Testis (tissue), 3 donors: Measurements from ENCODE around the gene IKZF3. TPM values are rescaled to one million over a fixed set of nuclear protein-coding genes. Genes with fewer than 3 reads are reported as not detected.
A peak's percentile ranks its signal among the peaks of the same experiment; 100 is the strongest.

Experiments used
- DNase-seq: peaks from one replicate; pipeline ENCODE4 v3.0.0-alpha.2; 2019
- H3K27ac ChIP-seq, 2 donors: fragments of 200-600 bp; sonication (generic); one replicate each; pipeline ENCODE4 v1.5.1; 2019
- H3K27me3 ChIP-seq: fragments of 200-600 bp; sonication (generic); one replicate; pipeline ENCODE4 v1.5.1; 2019
- H3K36me3 ChIP-seq: fragments of 200-600 bp; sonication (generic); one replicate; pipeline ENCODE4 v1.5.1; 2017; ENCODE audit warnings: low read depth; ENCODE audit errors: missing control alignments
- H3K4me1 ChIP-seq: fragments of 200-600 bp; sonication (generic); one replicate; pipeline ENCODE4 v1.5.1; 2019
- H3K4me3 ChIP-seq, 2 donors: fragments of 200-600 bp; sonication (generic); one replicate each; pipeline ENCODE4 v1.5.1; 2017 to 2019
- H3K9me3 ChIP-seq: fragments of 200-600 bp; sonication (generic); one replicate; pipeline ENCODE4 v1.5.1; 2017
- POLR2A ChIP-seq: fragments of 450-650 bp; IDR thresholded peaks from one replicate; pipeline ENCODE4 v1.6.1; 2017; ENCODE audit warnings: antibody characterized with exemption, mild to moderate bottlenecking, moderate library complexity
- WGBS, 2 donors: methylation state at CpG; one replicate each; pipeline ENCODE4 v1.1.5; 2018; 5-methylcytosine and 5-hydroxymethylcytosine counted together
- intact Hi-C: fragments of 100-400 bp; cut with DNase I; formaldehyde crosslinking; loops from one replicate; pipeline ENCODE4 v1.15.1; 2023; ENCODE audit warnings: low total_unique reads
- polyA plus RNA-seq: library from polyadenylated mRNA; stranded (reverse); fragments of 350-450 nt; fragmentation: Illumina TruSeq; extraction: RNeasy Lipid Tissue Mini Kit (QIAGEN cat#74804); gene quantifications from one replicate; pipeline ENCODE4 v1.2.3, GENCODE V29; 2014; ENCODE audit warnings: low read depth, low replicate concordance; ENCODE audit not compliant: insufficient read depth
- total RNA-seq, 2 donors: library from RNA; depleted of rRNA; stranded (reverse); fragments of >200 nt; gene quantifications; one replicate each; pipeline ENCODE4 v1.2.3, GENCODE V29; 2016
- TF ChIP-seq, protein P1 (sequence below), 3 experiments: fragments of 450-650 bp in 2 of 3; fragments of 200-600 bp in 1 of 3; sonication (generic) in 1 of 3; IDR thresholded peaks; one replicate each; pipeline ENCODE4 v1.5.1; 2016 to 2019; ENCODE audit warnings: antibody characterized with exemption in 3 of 3, mild to moderate bottlenecking in 2 of 3, moderate library complexity in 1 of 3

IKZF3 gene
- total and polyA plus RNA-seq, 3 donors from 2014 or later, result 1.9 to 3.8 (median 3.4) TPM

DNA sequence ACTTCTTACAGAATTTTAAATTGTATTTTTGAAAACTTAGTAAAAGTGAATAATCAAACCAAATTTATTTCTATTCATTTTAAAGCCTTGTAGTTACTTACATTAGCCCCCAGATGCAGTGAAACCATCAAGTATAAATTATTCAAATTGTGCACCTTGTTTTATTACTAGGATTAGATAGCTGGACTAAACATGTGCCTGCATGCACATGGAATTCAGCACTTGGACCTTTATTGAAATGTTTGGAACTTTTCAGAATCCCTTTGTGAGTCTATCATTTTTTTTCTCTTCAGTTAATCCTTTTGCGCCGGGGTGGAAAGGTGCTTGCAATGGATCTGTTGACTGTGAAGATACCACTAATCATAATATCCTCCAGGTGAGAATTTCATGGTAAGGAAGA is 8.6 kb upstream of the IKZF3 start:
- intact Hi-C loops, result no loop called here
- TF ChIP-seq, protein P1, sequence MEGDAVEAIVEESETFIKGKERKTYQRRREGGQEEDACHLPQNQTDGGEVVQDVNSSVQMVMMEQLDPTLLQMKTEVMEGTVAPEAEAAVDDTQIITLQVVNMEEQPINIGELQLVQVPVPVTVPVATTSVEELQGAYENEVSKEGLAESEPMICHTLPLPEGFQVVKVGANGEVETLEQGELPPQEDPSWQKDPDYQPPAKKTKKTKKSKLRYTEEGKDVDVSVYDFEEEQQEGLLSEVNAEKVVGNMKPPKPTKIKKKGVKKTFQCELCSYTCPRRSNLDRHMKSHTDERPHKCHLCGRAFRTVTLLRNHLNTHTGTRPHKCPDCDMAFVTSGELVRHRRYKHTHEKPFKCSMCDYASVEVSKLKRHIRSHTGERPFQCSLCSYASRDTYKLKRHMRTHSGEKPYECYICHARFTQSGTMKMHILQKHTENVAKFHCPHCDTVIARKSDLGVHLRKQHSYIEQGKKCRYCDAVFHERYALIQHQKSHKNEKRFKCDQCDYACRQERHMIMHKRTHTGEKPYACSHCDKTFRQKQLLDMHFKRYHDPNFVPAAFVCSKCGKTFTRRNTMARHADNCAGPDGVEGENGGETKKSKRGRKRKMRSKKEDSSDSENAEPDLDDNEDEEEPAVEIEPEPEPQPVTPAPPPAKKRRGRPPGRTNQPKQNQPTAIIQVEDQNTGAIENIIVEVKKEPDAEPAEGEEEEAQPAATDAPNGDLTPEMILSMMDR (IDR thresholded peaks at IDR 0.05), result peak in 2 of 3 experiments; percentile 8 to 43
- no peak for TF ChIP-seq POLR2A
- H3K27me3 ChIP-seq, result no peaks in the 10 kb centered on the region
- H3K36me3 ChIP-seq, result no peaks in the 10 kb centered on the region
- no peak for DNase-seq
- WGBS, 2 donors, result 80 to 87% methylated on average over 2 of the region's 2 CpGs
- H3K4me3 ChIP-seq, result no peak overlapping the region
- no peaks in the 10 kb centered on the region for H3K9me3 ChIP-seq
- peaks cover 8% of the 10 kb centered on the region for H3K4me1 ChIP-seq
- H3K27ac ChIP-seq, result no peak overlapping the region

- H3K4me1 ChIP-seq, result peaks cover 8% of the 10 kb centered on the region
- H3K4me3 ChIP-seq, result no peak overlapping the region
- no peak for DNase-seq
- intact Hi-C loops, result no loop called here
- WGBS, 2 donors, result 73 to 76% methylated on average over 2 of the region's 2 CpGs
- H3K27ac ChIP-seq, result no peak overlapping the region
- H3K36me3 ChIP-seq, result no peaks in the 10 kb centered on the region
- H3K9me3 ChIP-seq, result no peaks in the 10 kb centered on the region
- H3K27me3 ChIP-seq, result no peaks in the 10 kb centered on the region
- TF ChIP-seq POLR2A, result no peak
- TF ChIP-seq, protein P1 (IDR thresholded peaks at IDR 0.05), result no peak
Measured at GRCh38 chr17:39871801-39872200, 7.7 kb upstream of the IKZF3 start.

DNA sequence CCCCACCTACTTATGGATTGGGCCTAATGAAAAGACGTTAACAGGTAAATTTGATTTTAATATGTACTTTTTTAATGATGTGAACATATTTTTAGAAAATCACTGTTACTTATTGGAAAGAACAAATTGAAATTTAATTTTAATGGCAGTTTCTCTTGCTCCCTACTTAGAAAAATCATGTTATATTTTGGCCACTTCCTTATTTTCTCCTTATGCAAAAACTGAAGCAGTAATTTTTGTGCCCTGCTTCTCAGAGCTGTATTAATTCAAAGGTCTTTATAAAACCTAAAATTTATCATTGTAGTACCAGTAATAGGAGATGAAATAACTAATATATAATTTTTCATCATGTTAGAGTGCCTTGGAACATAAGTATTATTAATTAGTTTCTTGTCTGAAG is 6.7 kb upstream of the IKZF3 start:
- peaks cover 8% of the 10 kb centered on the region for H3K4me1 ChIP-seq
- H3K27me3 ChIP-seq, result no peaks in the 10 kb centered on the region
- no peak overlapping the region for H3K4me3 ChIP-seq
- no peak overlapping the region for H3K27ac ChIP-seq
- intact Hi-C loops, result no loop called here
- no peak for DNase-seq
- TF ChIP-seq, protein P1 (IDR thresholded peaks at IDR 0.05), result no peak
- no peak for TF ChIP-seq POLR2A
- 93 to 97% methylated on average over 1 of the region's 1 CpG for whole genome bisulfite sequencing, 2 donors
- no peaks in the 10 kb centered on the region for H3K36me3 ChIP-seq
- no peaks in the 10 kb centered on the region for H3K9me3 ChIP-seq

DNA sequence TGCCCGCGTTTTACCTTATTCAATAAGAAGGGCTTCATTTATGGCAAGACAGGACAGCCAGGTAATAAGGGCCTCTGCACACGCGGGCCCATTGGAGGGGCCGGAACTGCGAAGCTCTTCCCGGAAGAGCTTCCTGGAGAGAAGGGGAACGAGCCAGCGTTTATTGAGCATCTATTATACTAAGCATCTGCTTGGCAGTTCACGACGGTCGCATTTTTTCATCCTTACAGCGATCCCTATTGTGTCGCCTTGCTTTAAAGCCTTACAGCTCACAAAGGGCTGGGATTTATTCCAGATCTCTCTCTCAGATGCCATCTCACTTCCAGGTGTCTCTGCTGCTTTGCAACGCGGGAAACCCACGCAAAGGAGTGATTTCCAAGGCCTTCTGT is 4.4 kb upstream of the IKZF3 start:
- DNase-seq, result peak; percentile 26
- Histone ChIP-seq H3K4me1 (peaks cover 13% of the 10 kb centered on the region), H3K4me3 (peak overlapping the region; percentile 13 to 59), H3K27me3 (peaks cover 3% of the 10 kb centered on the region), H3K36me3 (no peaks in the 10 kb centered on the region), H3K9me3 (no peaks in the 10 kb centered on the region), H3K27ac (peak overlapping the region; percentile 17 to 47)
- intact Hi-C loops, result no loop called here
- WGBS, 2 donors, result 31 to 38% methylated on average over 17 of the region's 17 CpGs
- no peak for TF ChIP-seq POLR2A
- TF ChIP-seq, protein P1 (IDR thresholded peaks at IDR 0.05), result no peak

- TF ChIP-seq, protein P1 (IDR thresholded peaks at IDR 0.05), result no peak
- TF ChIP-seq POLR2A, result no peak
- WGBS, 2 donors, result 18% methylated on average over 27 to 63 of the region's 67 CpGs
- peak; percentile 50 for DNase-seq
- peak within 1 kb of the TSS; percentile 47 to 50 for H3K27ac ChIP-seq
- intact Hi-C loops, result no loop called here
- peaks cover 3% of the 10 kb centered on the region for H3K27me3 ChIP-seq
- H3K4me3 ChIP-seq, result peak within 1 kb of the TSS; percentile 13 to 59
- peaks cover 13% of the 10 kb centered on the region for H3K4me1 ChIP-seq
- no peaks in the 10 kb centered on the region for H3K9me3 ChIP-seq
- H3K36me3 ChIP-seq, result no peaks in the 10 kb centered on the region
Measured at GRCh38 chr17:39867880-39868553, 3.9 kb upstream of the IKZF3 start, which contains the start of gene ZPBP2. TSS of gene ZPBP2 (plus strand) at chr17:39868202. CDS start at chr17:39868355, 153 bp downstream.
